Heart left ventricle (tissue), 13 donors: Measurements from ENCODE around the gene LUC7L.

Experiments used
- CTCF ChIP-seq, 12 donors: fragments of 200-600 bp; sonication (generic) in 4 of 12; IDR thresholded peaks; one replicate each; pipeline versions ENCODE4 v1.5.0 to v1.8.0; 2018 to 2022; ENCODE audit warnings: antibody characterized with exemption in 12 of 12, mild to moderate bottlenecking in 5 of 12
- POLR2A ChIP-seq, 2 donors: fragments of 450-650 bp; IDR thresholded peaks; one replicate each; pipeline ENCODE4 v1.6.1; 2017; ENCODE audit warnings: antibody characterized with exemption in 2 of 2, mild to moderate bottlenecking in 2 of 2, moderate library complexity in 2 of 2
- donor health status: ischemic (EF 13 %, LVEDD 7.1; RV severe dilation, severe dysfunction).
- donor health status: DM: no; HTN: yes; CAD: no.
- donor health status: DM: no; HTN: no; CAD: no.
- donor health status: ischemic (EF 25% LVEDD 6.9; RV normal size, moderate dysfunction).
- donor health status: ischemic (EF 25% LVEDD 5.7; RV mildly dilated, moderate dysfunction).
- donor health status: ischemic (EF 35%, LVEDD 5.7; RV mildly dilated, moderate dysfunction).
- donor health status: nonischemic (EF 11% LVEDD 7.7; RV severe dilation, severe dysfunction).
- donor health status: DM: yes; HTN: yes; CAD: no.
- donor health status: PGD.
- donor health status: ischemic (EF 29% LVEDD 5.4; RV normal size, mild dysfunction).
- donor health status: nonischemic (EF 23%, LVEDD 6.1; RV moderate dilation, normal function).

DNA sequence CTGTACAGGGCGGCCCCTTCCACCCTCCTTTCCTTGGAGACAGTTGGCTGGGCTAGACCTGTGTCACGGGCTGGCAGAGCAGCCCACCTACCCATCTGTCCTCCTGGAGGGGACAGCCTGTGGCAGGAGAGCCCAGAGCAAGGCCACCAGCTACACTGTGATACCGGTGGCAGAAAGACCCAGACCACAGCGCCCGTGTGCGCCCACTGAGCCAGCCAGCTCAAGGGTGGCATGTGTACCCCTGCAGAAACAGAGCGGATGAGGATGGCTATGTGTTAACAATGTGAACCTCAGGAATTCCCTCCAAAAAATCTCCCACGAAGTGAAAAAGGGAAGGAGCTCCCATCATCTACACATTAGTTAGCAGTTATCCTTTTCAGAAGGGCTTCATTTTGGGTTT lies 41.9 kb downstream of the LUC7L start:
- TF ChIP-seq CTCF (IDR thresholded peaks at IDR 0.05) (no peak), POLR2A (IDR thresholded peaks at IDR 0.05) (no peak)
